Amniotic stem cell (primary cell): ENCODE data around the gene PRAMEF1.
"Not testable (repeated sequence)": the region's sequence is repeated elsewhere in the genome, so short reads cannot be mapped to it uniquely, and the experiment has no call there.

Source experiments
- DNase-seq: peaks from one replicate; lab custom pipeline; 2025; lab: John Stamatoyannopoulos, UW

The PRAMEF1 gene

GRCh38 chr1:12791097-12791496, at the start of gene PRAMEF1:
PRAMEF1 (plus strand) TSS chr1:12791397; CDS start chr1:12793228, 1,831 bp downstream.
- DNase-seq = not testable (repeated sequence)

DNA sequence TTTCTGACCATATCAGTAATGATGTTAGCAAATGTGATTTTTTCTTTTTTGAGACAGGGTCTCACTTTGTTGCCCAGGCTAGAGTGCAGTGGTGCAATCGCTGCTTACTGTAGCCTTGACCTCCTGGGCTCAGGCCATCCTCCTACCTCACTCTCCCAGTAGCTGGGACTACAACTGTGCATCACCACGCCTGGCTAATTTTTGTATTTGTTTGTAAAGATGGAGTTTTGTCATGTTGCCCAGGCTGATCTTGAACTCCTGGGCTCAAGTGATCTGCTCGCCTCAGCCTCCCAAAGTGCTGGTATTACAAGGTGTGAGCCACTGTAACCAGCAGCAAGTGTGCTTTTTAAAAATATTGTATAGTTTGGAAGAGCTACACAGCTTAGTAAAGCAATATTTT, 49.3 kb upstream of the PRAMEF1 start:
- DNase-seq = no peak

GRCh38 chr1:12745126-12745991, 45.8 kb upstream of the PRAMEF1 start:
- DNase-seq = no peak

GRCh38 chr1:12745992-12746323, 45.2 kb upstream of the PRAMEF1 start, which contains the start of gene CFAP107:
CFAP107 (plus strand) TSS chr1:12746200; CDS start chr1:12746431, 231 bp downstream.
- DNase-seq = no peak

DNA sequence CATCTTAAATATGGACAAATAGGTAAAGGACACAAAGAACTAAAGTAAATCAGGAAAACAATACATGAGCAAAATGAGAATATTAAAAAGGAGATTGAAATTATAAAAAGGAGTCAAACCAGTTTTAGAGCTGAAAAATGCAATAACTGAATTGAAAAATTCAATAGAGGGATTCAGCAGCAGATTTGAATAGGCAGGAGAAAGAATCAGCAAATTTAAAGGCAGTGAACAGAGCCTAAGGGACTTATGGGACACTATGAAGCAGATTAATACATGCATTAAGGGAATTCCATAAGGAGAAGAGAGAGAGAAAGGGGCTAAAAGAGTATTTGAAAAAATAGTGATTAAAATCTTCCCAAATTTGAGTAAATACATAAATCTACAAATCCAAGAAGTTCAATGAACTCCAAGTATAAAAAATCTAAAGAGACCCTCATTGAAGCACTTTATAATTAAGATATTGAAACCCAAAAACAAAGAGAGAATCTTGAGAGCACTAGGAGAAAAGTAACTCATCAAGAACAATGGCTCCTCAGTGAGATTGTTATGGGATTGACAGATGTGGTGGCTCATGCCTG, 42.3 kb upstream of the PRAMEF1 start:
- DNase-seq = no peak

DNA sequence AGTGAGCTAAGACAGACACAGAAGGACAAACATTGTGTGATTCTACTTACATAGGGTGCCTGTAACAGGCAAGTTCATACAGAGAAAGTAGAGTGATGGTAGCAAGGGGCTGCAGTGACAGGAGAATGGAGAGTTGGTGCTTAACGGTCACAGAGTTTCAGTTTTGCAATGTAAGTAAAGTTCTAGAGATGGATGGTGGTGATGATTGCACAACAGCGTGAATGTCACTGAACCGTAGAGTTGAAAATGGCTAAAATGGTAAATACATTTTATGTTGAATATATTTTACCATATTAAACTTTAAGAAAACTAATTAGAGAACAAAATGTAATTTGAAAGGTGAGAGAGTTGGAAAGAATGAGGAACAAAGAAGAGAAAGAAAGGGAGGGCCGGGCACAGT, 36.5 kb upstream of the PRAMEF1 start:
- DNase-seq = no peak

- no peak for DNase-seq
These were observed 34.9 kb upstream of the PRAMEF1 start for GRCh38 chr1:12756273-12756672.

- no peak for DNase-seq
These were observed 34.3 kb upstream of the PRAMEF1 start for GRCh38 chr1:12756768-12757413.

- no peak for DNase-seq
These were observed 33.4 kb upstream of the PRAMEF1 start for GRCh38 chr1:12757836-12758235.

DNA sequence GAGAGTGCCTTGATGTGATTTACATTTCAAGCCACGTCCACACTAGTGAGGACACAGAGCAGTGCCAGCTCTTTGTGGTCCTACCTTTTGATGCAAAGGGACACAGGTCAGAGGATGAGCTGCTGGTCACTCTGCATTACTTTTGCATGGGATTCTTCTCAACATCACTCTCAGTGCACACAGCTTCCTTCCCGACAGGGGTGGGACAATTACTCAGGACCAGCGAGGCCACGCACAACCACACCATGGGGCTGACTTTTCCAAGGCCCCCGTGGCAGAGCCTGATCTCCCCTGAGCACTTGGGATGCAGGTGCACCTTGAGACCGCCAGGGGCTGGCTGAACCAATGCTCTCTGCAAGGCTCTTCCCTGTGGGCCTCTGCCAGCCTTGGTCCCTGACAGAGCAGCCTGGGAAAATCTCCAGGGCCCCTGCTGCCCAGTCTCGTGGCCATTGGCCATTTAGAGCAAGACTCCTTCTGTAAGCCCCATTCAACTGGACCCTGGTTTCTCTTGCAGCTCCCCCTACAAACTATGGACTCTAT, 30.9 kb upstream of the PRAMEF1 start:
- no peak for DNase-seq

- DNase-seq = no peak
These were observed 29.4 kb upstream of the PRAMEF1 start for GRCh38 chr1:12761781-12762180.

DNA sequence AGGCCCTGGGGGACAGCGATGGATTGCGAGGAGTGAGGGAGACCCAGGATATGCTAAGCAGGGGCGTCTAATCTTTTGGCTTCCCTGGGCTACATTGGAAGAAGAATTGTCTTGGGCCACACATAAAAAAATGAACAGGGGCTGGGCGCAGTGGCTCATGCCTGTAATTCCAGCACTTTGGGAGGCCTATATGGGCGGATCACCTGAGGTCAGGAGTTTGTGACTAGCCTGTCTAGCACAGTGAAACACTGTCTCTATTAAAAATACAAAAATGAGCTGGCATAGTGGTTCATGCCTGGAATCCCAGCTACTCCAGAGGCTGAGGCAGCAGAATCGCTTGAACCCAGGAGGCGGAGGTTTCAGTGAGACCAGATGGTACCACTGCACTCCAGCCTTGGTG, 28.4 kb upstream of the PRAMEF1 start:
- DNase-seq = no peak

DNA sequence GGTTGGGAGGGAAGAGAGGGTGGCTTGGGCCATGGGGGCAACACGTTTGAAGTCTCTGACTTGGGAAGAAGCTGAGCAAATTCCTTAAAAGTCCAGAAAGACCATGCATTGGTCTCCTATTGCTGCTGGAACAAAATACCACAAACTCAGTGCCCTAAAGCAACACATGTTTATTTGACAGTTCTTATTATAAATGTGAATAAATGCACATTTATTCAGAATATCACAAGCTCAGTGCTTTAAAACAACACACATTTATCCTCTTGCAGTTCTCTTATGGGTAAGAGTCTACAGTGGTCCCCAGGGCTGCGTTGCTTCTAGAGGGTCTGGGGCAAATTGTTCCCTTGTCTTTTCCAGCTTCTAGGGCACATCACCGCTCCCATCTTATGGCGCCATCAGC, 27.7 kb upstream of the PRAMEF1 start:
- DNase-seq = no peak

DNA sequence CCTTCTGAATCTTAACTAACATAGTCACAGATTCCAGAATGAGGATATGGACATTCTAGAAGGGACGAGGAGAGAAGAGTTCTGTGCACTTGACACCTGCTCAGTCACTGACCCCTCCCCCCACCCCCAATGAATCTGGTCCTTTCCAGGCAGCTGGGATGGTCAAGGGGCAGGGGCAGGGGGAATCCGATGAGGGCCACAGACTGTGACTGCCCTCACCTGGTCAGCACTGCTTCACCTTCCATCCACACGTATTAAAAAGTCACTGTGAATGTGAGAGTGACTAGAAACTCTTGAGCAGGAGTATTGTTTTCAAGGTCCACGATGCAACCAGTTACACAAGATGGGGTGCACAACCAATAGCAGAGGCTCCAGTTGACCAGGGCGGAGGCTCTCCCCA, 27.2 kb upstream of the PRAMEF1 start:
- DNase-seq = no peak

DNA sequence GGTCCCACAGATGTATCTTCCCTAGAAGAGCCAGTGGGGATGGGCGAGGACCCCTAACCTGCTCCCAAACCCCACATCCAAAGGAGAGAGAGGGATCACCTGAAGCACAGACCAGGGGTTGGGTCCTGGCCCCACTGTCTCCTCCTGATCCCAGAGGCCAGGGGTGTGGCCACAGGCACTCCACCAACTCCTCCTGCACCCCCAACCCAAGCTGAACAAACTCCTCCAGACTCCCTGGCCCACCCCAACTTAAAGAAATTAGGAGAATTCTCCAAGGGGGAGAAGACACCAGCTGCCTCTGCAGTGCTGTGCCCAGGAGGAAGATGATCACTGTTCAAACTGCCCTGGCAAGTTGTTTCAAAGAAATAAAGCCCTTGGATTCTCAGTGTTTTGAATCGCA, 22.2 kb upstream of the PRAMEF1 start:
- no peak for DNase-seq

DNA sequence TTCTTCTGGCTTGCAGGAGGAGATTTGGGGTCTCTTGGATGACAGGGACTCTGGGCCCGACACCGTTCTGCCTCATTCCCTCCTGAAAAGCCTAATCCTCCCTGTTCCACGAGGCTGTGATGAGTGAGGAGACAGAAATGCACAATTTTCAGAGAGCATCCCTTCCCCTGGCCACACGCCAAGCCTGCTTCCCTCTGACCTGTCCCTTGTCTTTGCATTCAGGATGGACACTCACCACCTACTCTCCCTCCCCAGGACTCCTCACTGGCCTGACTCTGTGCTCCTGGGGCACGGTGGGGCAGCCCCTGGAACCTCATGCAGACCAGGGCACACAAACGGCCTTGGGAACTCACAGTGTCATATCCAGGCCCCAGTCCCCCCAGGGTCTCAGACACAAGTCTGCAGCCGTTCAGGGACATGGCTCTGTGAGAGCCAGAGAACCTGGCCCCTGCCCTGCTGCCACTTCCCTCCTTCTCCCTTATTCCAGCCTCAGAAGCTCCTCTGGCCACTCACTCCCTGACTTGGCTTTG, 21.2 kb upstream of the PRAMEF1 start:
- no peak for DNase-seq

DNA sequence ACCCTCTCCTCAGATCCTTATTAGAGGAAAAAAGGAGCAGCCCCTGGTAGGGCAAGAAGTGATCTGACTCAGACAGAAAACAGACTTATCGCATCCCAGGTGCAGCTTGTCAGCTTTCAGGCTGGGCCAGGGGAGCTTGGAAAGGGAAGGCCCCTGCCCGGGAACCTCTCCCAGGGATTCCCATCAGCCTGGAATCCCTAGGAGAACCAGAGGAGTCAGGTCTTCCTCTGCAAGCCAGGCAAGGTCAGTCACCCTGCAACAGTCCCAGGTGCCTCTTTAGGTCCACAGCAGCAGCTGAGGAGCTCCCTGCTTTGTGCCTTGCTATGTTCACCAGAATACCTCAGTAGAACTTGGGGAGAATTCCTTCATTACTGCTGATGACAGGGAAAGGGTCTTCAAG, 20.6 kb upstream of the PRAMEF1 start:
- no peak for DNase-seq

DNA sequence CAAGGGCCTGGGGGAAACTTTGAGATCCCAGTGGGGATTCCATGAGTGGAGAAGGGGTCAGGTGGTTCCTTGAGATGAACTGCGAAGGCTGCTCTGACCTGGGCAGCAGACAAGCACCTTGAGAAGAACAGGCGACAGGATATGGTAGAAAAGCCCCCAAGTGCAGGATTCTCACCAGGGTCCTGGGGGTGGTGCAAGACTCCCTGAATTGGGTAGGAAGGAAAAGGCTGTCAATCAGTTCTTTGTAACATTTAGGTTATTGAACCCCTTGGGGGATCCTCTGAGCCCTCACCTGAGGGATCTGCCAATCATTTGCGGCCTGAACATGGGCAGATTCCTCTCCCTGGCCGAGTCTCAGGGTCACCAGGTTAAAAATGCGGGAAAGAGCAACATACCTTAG, 20.0 kb upstream of the PRAMEF1 start:
- DNase-seq = no peak

DNA sequence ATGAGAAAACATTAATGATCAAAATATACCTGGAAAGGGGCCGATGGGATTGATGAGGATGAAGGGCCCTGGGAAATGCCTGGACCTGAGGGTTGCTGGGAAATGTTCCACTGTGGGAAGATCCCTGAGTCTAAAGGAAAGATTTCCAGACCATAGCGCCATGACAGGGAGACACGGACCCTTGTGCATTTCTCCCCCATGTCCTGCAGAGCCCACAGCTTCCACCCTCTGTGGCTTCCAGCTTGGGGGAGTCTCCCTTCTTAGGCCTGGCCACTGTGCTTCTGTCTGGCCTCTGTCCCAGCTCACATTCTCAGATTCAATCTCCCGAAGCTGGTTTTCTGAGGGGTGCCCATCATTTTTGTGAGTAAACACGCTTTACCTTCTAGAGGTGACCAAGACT, 18.7 kb upstream of the PRAMEF1 start:
- DNase-seq = no peak

DNA sequence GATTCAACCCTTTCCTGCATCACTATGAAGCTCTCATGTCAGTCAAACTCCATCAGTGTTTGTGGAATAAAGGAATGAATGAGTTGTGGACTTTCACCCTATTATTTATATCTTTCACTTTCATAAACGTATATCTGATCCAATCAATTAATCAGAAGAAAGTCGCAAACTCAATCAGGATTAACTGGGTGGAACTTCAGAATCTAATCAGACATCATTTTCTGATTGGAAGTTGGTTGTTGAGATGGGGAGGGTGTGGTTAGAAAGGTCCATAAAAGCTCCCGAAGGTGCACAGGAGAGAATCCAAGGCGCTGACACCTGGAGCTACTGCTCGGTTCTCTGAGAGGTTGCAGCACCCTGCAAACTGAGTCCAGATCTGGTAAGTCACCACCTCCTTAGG, 17.8 kb upstream of the PRAMEF1 start, which contains the start of gene PRAMEF12:
PRAMEF12 (plus strand) TSS at position 301 of the 400 bp plus-strand sequence. CDS start 1,130 bp downstream, outside the sequence.
- DNase-seq = no peak

DNA sequence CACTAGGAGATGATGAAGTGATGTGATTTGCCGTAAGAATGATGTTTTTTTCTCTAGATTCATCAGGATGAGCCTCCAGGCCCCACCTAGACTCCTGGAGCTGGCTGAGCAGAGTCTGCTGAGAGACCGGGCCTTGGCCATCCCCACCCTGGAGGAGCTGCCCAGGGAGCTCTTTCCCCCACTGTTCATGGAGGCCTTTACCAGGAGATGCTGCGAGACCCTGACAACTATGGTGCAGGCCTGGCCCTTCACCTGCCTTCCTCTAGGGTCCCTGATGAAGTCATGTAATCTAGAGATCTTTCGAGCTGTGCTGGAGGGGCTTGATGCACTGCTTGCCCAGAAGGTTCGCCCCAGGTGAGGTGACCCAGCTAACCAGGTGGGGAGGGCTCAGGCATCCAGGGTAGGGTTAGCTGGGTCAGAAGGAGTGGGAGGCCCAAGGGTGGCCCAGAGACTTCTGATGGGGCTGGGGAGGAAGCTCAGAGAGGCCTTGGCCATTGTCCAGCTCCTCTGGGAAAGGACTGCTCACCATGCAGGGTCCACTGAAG, 16.3 kb upstream of the PRAMEF1 start:
- no peak for DNase-seq

DNA sequence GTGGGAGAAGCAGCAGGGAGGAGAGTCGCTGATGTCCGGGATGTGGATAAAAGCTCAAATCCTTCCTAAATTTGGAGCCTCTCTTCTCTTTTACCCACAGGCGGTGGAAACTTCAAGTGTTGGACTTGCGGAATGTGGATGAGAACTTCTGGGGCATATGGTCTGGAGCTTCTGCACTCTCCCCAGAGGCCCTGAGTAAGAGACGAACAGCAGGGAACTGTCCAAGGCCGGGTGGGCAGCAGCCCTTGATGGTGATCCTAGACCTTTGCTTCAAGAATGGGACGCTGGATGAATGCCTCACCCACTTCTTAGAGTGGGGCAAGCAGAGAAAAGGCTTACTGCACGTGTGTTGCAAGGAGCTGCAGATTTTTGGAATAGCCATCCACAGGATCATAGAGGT, 15.8 kb upstream of the PRAMEF1 start:
- DNase-seq = no peak
